Upper lobe of right lung (tissue), 1 donor: ENCODE results near the gene KREMEN2. TPM values are rescaled to one million over a fixed set of nuclear protein-coding genes. Genes with fewer than 3 reads are reported as not detected.

ENCODE experiments used
- ATAC-seq: fragments of 200-7000 bp; cut with Tn5 transposase; one replicate; pipeline ENCODE4 v1.9.1; 2020; ENCODE audit warnings: mild to moderate bottlenecking, moderate library complexity
- DNase-seq: peaks from one replicate; pipeline ENCODE4 v3.0.0-alpha.2; 2020
- H3K27ac ChIP-seq: fragments of 200-600 bp; one replicate; pipeline ENCODE4 v1.8.0; 2022
- H3K27me3 ChIP-seq: fragments of 200-600 bp; one replicate; pipeline ENCODE4 v1.8.0; 2022; ENCODE audit warnings: mild to moderate bottlenecking
- H3K36me3 ChIP-seq: fragments of 200-600 bp; one replicate; pipeline ENCODE4 v1.8.0; 2022
- H3K4me1 ChIP-seq: fragments of 200-600 bp; one replicate; pipeline ENCODE4 v1.8.0; 2022
- H3K4me3 ChIP-seq: fragments of 200-600 bp; one replicate; pipeline ENCODE4 v1.8.0; 2022; ENCODE audit warnings: mild to moderate bottlenecking
- H3K9me3 ChIP-seq: fragments of 200-600 bp; one replicate; pipeline ENCODE4 v1.8.0; 2022
- intact Hi-C: fragments of 100-400 bp; cut with DNase I; formaldehyde crosslinking; loops from one replicate; pipeline ENCODE4 v1.11.0; 2022
- total RNA-seq: library from RNA; stranded (reverse); fragmentation: NEBNext Ultra II Directional; extraction: Animal tissue kit (Norgen Biotek cat#: 25700); gene quantifications from one replicate; pipeline ENCODE4 v1.2.1, GENCODE V29; 2021
- TF ChIP-seq, protein P1 (sequence below): fragments of 200-600 bp; IDR thresholded peaks from one replicate; pipeline ENCODE4 v1.8.0; 2022; ENCODE audit warnings: antibody characterized with exemption
- donor health status: DM: no; HTN: yes; CAD: no; lungs with severe emphysema.

KREMEN2 gene
- total RNA-seq, 1 donor from 2014 or later = not detected

DNA sequence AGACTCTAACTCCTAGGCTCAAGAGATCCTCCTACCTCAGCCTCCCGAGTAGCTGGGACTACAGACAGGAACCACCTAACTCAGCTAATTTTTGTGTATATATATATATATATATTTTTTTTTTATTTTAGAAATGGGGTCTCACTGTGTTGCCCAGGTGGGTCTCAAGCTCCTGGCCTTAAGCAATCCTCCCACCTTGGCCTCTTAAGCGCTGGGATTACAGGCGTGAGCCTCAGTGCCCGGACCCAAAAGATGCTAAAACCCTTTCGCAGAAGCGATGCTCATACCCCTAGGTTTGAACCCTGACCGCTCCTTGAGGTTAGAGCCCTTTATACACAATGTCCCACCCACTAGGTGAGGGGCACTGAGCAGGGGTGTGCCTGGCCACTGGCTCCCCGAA is 46.4 kb downstream of the KREMEN2 start:
- H3K9me3 ChIP-seq = no peaks in the 10 kb centered on the region
- DNase-seq = no peak
- ATAC-seq = no peak
- peaks cover 22% of the 10 kb centered on the region for H3K4me1 ChIP-seq
- no peak overlapping the region for H3K4me3 ChIP-seq
- peaks cover 29% of the 10 kb centered on the region for H3K27me3 ChIP-seq
- no peaks in the 10 kb centered on the region for H3K36me3 ChIP-seq
- intact Hi-C loops = no loop called here
- peak overlapping the region; percentile 78 for H3K27ac ChIP-seq
- TF ChIP-seq, protein P1, sequence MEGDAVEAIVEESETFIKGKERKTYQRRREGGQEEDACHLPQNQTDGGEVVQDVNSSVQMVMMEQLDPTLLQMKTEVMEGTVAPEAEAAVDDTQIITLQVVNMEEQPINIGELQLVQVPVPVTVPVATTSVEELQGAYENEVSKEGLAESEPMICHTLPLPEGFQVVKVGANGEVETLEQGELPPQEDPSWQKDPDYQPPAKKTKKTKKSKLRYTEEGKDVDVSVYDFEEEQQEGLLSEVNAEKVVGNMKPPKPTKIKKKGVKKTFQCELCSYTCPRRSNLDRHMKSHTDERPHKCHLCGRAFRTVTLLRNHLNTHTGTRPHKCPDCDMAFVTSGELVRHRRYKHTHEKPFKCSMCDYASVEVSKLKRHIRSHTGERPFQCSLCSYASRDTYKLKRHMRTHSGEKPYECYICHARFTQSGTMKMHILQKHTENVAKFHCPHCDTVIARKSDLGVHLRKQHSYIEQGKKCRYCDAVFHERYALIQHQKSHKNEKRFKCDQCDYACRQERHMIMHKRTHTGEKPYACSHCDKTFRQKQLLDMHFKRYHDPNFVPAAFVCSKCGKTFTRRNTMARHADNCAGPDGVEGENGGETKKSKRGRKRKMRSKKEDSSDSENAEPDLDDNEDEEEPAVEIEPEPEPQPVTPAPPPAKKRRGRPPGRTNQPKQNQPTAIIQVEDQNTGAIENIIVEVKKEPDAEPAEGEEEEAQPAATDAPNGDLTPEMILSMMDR = no peak

DNA sequence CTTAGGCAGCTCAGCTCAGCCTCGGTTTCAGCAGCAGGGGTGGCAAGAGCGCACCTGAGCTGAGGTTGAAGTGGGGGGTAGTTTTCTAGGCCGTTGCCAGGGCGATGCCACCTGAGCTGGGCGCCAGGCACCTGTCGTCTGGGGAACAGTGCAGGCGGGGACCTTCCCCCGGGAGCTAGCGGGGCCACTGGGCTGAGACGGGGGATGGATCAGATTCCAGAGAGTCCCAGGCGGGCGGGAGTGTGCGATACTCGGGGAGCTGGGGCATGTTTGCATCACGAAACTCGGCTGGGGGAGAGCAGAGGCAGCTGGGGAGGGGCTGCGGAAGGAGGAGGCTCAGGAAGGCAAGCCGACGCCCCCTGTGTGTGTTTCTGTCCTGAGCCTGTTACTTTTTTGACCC is 48.2 kb downstream of the KREMEN2 start:
- DNase-seq = no peak
- peaks cover 22% of the 10 kb centered on the region for H3K27me3 ChIP-seq

DNA sequence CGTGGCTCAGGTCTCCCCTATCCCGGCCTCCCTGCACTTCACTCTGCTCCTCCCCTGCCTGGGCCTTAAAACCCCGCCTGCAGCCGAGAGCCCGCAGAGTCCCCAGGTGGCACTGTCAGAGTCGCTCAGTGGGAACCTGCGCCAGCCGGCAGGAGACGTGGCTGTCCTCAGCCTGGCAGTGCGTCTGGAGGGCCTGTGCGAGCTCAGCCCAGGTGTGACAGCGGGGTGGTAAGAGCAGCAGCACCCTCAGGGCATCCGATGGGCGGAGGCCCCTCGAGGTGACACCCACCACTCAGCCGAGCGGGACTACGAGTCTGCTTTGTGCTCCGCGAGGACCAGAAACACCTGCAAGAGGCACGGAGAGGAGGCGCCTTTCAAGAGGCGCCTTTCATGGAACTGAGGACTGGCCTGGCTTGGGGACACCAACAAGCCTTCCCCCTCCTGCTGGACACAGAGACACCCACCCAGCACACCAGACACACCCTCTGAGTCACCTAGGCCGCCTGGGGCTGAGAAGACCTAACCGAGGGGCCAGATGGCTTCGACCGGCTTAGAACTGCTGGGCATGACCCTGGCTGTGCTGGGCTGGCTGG is 48.8 kb downstream of the KREMEN2 start, which contains the start of gene CLDN9:
TSS of gene CLDN9 (plus strand) at position 96 of the 593 bp plus-strand sequence. CDS start at position 536, 440 bp downstream.
- Histone ChIP-seq H3K27me3 (peaks cover 27% of the 10 kb centered on the region), H3K27ac (no peak within 1 kb of the TSS), H3K4me3 (no peak within 1 kb of the TSS), H3K9me3 (no peaks in the 10 kb centered on the region), H3K4me1 (peaks cover 14% of the 10 kb centered on the region), H3K36me3 (no peaks in the 10 kb centered on the region)
- TF ChIP-seq, protein P1 = no peak
- intact Hi-C loops = no loop called here
- DNase-seq = peak; percentile 83
- peak; percentile 69 for ATAC-seq

More for the DNA sequence above, 48.2 kb downstream of the KREMEN2 start:
- TF ChIP-seq, protein P1 = no peak
- Histone ChIP-seq H3K4me1 (peaks cover 19% of the 10 kb centered on the region), H3K36me3 (no peaks in the 10 kb centered on the region), H3K4me3 (no peak overlapping the region), H3K9me3 (no peaks in the 10 kb centered on the region), H3K27ac (no peak overlapping the region)
- ATAC-seq = no peak
- intact Hi-C loops = no loop called here

DNA sequence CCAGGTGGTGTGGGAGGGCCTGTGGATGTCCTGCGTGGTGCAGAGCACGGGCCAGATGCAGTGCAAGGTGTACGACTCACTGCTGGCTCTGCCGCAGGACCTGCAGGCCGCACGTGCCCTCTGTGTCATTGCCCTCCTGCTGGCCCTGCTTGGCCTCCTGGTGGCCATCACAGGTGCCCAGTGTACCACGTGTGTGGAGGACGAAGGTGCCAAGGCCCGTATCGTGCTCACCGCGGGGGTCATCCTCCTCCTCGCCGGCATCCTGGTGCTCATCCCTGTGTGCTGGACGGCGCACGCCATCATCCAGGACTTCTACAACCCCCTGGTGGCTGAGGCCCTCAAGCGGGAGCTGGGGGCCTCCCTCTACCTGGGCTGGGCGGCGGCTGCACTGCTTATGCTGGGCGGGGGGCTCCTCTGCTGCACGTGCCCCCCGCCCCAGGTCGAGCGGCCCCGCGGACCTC is 49.4 kb downstream of the KREMEN2 start:
- TF ChIP-seq, protein P1 = no peak
- Histone ChIP-seq H3K36me3 (no peaks in the 10 kb centered on the region), H3K4me1 (peaks cover 14% of the 10 kb centered on the region), H3K9me3 (no peaks in the 10 kb centered on the region), H3K27ac (no peak overlapping the region), H3K27me3 (peaks cover 33% of the 10 kb centered on the region), H3K4me3 (no peak overlapping the region)
- DNase-seq (no peak), ATAC-seq (no peak)
- intact Hi-C loops = no loop called here

DNA sequence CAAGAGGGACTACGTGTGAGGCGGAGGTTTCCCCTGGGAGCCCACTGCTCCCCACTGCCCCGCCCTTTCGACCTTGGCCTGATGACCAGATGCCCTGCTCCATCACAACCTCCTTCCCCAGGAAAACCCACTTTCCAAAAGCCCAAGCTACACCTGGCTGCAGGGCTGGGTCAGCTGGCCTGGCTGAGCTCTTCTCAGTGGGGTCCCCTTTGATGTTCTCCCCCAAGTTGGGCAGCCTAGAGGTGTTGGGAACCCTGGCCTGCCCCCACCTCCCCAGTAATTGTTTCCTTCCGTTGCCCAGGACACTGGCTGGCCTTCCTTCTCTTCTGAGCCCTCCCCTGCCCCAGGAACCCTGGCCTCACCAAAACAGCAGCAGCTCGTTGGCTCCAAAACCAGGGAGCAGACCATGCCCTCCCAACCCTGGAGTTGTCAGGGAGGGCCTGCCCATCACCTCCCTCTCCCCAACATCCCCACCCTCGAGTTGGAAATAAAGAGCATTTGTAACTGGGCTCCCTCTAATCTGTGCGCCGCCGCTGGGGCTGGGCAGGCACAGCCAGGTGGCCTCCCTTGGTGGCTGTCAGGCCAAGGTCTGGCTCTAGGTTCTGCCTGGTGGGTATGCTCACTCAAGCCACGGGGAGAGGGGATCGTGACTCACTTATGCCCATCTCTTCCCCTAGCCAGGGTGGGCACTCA is 50.1 kb downstream of the KREMEN2 start:
- Histone ChIP-seq H3K27ac (no peak overlapping the region), H3K36me3 (no peaks in the 10 kb centered on the region), H3K27me3 (peaks cover 32% of the 10 kb centered on the region), H3K9me3 (no peaks in the 10 kb centered on the region), H3K4me3 (no peak overlapping the region), H3K4me1 (peaks cover 14% of the 10 kb centered on the region)
- ATAC-seq (no peak), DNase-seq (no peak)
- TF ChIP-seq, protein P1 = no peak
- intact Hi-C loops = no loop called here
